Stimulated activated CD8-positive, alpha-beta memory T cell treated with anti-CD3 and anti-CD28 coated beads, Interleukin-15, amount 100 ng/mL, for 4 hours (primary cell): ENCODE measurements around the gene INSM1.

Source experiments
- DNase-seq, 2 donors: peaks; one replicate each; pipeline ENCODE4 v3.0.0-alpha.2; 2020; ENCODE audit warnings: low read depth in 2 of 2

Gene INSM1

DNA sequence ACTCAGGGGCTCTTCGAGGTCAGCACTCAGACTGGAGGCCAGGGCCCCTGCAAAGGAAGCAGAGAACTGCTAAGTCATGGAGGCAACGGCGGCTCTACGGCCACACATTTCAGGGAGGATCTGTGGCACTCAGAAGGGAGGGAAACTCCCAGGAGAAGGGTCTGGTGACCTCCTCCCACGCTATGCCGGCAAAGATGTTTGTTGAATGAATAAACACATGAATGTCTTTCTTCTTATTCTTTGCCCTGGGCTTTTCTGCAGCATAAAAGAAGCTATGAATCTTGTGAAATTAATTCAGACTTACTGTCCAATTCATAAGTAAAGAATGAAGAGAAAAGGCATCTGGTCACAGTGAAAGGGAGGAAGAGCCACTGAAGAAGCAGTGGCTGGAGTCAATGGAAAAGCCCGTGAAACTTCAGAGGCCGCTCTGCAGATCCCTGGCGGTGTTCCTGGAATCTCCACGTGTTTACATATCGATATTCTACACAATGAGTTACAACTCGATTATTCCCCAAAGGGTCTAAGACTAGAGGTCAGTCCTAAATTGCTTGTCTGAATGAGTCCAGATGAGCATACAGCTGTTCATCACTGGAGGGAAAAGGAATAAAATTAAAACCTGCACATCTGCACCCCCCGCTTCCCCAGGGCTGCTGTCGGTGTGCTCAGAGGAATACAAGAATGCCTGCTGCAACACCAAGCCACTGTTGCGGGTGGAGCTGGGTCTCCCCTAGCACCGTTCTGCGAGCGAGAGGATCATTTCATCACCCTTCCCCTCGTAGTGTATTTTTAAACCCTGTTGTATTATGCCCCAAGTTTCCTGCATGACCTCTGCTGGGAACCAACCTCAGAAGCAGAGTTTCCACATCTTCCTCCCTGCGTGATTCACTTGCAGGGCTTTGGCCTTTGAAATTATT is 25.6 kb downstream of the INSM1 start:
- DNase-seq: no peak

GRCh38 chr20:20395087-20395486 is 27.2 kb downstream of the INSM1 start:
- DNase-seq: no peak

- DNase-seq: no peak
Measured at GRCh38 chr20:20395903-20396568, 28.1 kb downstream of the INSM1 start.

DNA sequence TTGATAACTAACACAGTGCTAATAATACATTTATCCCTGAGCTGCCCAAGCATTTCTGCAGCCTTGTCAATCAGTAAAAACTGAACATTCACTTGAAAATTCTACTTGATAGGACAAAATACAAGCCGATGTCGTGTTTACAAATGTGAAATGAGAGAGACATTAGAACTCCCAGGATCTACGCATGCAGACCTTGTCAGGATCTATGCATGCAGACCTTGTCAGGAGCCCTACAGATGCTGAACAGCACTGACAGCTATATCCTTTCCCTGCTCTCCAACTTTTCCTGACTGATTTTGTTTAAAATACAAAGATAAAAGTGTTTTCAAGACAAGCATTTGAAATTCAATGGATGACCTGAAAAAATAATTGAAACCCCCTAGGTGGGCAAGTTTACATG is 28.9 kb downstream of the INSM1 start:
- no peak for DNase-seq

DNA sequence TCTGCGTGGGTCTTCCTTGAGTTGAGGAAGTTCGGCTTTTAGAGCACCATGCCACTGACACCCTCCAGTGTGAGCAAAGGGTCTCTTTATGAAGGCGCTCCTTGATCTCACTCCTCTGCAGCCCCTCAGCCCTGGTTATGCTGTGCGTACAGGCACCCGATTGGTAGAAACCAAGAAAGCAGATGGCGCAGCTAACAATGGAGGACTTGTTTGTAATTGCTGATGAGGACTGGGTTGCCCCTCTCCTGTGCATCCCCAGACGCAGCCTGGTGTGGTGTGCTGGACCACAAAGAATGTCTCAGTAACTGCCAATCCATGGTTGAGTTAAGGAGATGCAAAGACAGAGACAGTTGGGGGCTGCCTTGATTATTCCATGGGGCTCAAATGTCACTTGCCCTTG is 30.2 kb downstream of the INSM1 start:
- DNase-seq: no peak

- DNase-seq: no peak
Measured at GRCh38 chr20:20399531-20400500, 31.9 kb downstream of the INSM1 start.

- no peak for DNase-seq
Measured at GRCh38 chr20:20401991-20402390, 34.1 kb downstream of the INSM1 start.

DNA sequence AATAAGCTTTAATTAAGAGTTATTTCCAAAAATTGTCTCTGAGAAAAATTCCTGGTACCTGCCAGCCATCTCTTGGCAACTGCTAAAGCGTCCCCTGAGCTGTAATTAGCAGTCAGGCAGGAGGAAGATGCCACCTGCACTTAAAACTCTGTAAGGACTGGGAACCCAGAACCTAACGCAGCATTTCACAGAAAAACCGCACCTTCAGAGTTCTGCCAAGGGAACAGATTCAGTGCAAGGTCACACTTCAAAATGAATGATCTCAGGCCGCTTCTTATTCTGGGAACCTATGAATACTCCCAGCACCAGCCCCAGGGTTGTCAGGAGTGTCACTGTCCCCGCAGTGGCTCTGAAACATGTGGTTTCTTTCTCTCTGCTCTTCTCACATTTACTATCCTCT is 36.7 kb downstream of the INSM1 start:
- DNase-seq: no peak

GRCh38 chr20:20405623-20406022 is 37.7 kb downstream of the INSM1 start:
- DNase-seq: no peak

DNA sequence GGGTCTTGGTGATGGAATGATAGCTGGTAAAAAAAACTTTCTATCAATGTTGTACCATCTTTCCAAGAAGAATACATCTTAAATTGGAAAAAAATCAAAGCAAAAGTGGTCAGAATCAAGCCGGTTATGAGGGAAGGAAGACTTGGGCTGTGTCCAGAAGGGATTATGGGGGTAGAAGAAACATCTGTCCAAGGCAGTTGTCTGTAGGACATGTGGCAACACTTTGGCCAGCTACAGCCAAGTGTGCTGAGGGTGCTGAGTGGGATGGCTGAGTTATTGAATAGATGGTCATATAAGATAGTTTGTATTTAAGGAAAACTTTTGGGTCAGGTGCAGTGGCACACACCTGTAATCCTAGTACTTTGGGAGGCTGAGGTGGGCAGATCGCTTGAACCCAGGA is 38.4 kb downstream of the INSM1 start:
- no peak for DNase-seq

DNA sequence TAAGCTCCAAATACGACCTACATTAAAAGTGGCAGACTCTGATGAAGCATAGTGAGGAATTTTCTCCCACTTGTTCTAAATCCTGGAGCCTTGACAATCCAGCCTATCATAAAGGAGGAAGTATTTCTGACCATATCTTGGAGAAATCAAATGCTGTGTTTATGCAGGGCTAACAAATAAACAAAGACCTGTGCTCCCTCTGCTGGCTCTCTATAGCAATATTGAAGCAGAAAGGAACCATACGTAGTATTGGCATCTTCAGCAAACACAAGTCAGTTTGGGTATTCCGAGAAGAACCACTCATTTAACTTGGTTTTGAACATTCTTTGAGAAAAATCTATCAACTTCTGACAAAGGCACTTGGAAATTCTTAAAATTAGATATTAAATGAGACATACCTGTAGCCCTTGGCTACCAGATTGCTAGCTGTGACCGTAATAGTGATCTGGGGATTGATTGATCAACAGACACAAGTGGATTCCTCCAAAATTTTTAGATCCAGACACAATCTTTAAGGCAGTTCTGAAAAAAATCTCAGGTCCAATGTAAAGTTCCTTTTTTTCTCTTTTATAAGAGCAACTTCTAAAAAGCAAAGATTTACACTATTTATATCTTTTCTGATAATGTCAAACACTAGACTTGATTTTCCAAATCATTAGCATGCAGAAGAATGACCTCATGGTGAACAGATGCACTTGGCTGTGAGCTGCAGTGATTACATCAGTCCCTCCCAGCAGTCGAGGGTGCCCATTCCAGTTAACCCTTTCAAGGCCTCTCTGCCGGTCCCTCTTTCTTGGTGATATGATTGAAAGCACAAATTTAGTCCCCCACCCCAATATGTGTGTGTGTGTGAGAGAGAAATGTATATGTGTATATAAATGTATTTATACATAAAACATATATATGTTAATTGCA is 40.2 kb downstream of the INSM1 start:
- DNase-seq: no peak

DNA sequence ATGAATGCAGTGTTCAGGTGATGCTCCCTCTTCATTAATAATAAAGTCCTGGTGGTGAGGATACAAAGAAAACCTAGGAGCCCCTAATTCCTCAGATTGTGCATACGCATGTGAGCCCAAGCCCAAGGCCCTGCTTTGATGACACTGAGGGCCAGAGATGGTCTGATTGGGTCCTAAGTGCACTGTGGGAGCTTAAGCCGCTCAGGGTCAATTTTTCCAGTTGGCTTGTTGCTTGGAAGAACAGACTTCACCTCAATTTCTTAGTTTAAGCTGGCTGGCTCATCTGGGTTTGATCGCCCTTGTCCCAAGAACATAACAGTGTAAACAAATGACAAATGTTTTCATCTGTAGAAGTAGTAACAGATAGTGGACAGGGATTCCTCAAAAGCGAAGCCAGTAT is 41.4 kb downstream of the INSM1 start:
- no peak for DNase-seq

DNA sequence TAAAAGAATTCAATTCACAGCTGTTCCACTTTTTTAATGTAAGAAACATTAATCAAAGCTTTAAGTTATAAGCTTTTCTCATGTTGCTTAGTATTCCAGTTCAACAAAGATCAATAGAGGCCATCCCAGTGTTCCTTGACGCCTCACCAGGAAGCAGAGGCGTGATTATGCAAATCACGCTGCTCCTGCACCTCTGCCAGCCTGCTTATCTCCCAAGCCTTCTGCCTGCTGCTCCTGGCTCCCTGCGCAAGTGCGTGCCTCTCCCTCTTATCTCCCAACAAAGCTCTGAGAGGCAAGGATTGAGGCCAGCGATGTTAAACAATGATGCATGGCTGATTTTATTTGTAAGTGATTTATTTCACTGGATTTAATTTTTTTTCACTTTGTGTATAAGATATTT is 42.8 kb downstream of the INSM1 start:
- no peak for DNase-seq

DNA sequence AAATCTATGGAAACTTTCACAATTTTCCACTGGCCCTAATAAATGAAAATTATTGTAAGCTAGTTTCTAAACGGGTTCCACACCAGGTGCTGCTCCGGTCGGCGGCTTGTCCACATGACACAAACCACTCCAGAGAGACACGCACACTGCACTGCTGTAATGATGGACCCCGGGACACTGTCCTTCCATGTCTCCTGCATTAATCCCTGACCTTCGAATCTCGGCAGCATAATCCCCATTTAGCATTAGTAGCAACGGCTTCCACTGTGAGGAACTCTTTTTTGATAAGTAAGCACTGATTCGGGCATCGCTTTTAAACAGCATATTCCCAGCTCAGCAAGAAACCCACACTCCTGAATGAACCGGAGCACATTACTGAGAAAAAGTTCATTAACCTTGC is 43.5 kb downstream of the INSM1 start:
- no peak for DNase-seq

DNA sequence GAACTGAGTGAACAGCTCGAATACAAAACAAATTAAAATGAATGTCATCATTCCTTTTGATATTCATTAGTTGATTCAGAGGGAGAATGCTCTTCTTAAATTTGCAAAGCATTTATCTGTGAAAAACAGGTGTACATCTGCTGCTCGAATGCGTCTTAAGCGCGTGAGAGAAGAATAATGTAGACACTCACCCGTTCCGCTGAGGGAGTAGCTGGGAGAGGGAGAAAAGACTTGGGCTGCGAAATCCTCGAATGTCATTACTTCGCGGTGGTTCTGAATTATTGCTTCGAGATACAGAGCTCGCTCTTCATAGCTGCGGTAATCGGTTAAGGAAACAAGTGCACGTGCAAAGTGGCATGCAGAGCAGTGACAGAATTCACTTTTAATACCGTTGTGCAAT is 43.9 kb downstream of the INSM1 start:
- DNase-seq: no peak

GRCh38 chr20:20412750-20413149 is 44.8 kb downstream of the INSM1 start:
- no peak for DNase-seq

DNA sequence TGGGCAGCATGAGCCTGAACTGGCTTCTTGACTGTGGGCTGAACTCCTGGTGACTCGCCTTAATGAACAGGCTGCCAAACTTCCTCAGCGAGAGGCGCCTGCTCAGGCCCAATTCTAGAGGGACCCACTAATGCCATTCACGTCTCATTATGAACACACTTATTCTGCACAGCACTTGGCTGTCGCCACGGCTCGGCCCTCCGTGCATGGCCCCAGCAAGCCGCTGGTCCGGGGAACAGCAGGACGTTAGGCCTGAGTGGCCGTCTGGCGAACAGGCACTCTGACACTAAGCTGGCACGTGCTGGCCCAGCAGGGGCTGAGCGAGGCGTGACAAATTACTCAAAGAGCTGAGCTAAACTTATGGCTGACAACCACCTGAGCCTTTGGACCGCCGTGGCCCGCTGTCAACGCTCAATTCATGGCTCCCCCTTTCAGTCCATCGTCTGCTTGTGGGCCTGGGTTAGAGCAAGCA is 45.9 kb downstream of the INSM1 start:
- no peak for DNase-seq

DNA sequence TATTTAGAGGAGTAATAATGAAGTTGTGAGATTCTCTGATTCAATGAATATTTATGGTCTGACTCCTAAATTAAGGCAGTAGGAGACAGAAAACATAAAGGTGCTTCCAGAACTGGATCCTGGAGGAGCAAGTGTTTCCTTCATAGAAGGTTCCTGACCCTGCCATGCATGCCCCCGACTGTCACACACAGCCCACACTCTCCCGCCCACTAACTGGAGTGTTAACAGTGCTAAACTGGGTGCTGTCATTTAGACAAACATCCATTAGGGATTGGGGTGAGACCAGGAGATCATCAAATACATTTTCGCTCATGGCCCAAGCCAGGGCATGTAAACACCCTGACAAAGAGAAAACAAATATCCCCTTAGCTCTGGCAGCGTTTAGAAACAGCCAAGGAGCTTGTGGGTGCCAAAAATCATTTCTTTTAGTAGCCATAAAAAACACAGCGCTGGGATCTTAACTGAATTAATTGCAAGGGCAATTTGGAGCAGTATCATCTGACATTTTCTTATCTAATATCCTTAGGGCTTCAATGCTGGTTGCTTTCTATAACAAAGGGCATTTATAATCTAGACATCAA is 46.8 kb downstream of the INSM1 start:
- DNase-seq: no peak

DNA sequence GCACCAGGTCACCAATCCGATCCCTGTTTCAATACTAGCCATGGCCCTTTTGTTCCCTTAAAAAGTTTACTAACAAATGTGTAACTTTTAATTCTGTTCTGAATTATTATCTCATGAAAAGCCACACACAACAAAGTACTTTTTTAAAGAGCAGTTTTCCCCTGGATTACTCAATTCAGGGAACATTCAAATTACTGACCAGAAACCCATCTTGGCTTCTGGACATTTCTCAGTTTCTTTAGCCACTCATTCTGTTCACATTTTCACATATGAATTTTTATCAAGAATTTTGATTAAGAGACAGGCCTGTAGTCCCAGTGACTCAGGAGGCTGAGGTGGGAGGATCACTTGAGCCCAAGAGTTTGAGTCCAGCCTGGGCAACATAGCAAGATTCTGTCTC is 47.4 kb downstream of the INSM1 start:
- DNase-seq: no peak

GRCh38 chr20:20417876-20418676 is 50.2 kb downstream of the INSM1 start:
- no peak for DNase-seq
